GM19238 (cell line): Measurements from ENCODE around the gene MAP3K5.
"Not testable (repeated sequence)": the region's sequence is repeated elsewhere in the genome, so short reads cannot be mapped to it uniquely, and the experiment has no call there.

ENCODE experiments used
- DNase-seq: peaks from one replicate; pipeline ENCODE4 v3.0.0; 2011; ENCODE audit warnings: low spot score; ENCODE audit not compliant: insufficient read length

MAP3K5 gene

DNA sequence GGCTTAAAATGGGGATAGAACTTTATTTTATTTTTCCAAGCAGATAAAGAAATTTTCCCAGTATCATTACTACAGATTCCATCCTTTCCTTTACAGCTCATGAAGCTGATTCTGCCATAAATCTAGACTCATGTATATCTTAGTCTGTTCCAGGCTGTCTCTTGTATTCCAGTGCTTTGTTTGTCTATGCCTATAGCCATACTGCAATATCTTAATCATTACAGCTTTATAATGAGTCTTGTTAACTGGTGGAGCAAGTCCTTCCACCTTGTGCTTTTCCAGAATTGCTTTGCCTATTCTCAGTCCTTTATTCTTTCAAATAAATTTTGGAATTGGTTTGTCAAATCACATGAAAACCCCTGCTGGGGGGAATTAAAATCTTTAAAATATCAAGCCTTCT, 99.2 kb downstream of the MAP3K5 start:
- DNase-seq = no peak

- not testable (repeated sequence) for DNase-seq
Measured at GRCh38 chr6:136687894-136688293, 104.4 kb downstream of the MAP3K5 start.

- DNase-seq = no peak
Measured at GRCh38 chr6:136685540-136686108, 106.7 kb downstream of the MAP3K5 start.

DNA sequence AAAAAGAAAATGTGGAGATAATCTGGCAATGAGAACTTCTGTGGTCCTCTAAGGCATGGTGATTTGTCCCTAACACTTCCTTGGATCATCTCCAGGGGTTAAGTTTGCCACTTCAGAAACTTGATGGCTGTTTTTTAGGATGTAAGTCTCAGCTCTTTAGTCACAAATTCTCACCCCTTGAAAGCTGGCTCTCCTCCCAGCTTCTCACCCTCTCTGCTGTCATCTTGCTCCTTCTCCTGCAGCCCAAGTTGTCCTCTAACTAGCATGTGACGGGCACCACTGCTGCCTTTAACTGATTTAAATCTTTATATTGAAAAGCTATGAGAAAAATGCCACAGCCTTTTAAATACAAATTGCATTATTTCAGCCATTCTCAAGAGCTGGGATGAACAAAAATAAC, 107.8 kb downstream of the MAP3K5 start:
- DNase-seq = no peak

GRCh38 chr6:136683209-136683941, 108.9 kb downstream of the MAP3K5 start:
- no peak for DNase-seq

DNA sequence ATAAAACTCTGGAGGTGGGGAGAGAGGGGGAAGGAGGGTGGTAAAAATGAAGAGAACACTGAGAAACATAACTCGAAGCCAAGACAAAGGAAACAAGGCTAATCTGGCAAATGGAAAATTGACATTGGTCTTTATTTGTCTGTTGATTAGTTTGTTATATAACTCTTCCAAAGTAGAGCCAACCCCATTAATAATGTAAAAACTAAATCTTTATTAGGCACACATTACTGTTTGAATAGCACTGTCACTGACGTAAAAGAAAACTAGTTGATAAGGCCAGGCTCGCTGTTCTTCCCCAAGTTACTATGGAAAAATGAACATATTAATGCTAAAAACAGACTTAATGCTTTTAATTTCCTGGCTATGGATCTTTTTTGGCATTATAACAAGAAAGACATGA, 110.0 kb downstream of the MAP3K5 start:
- no peak for DNase-seq

DNA sequence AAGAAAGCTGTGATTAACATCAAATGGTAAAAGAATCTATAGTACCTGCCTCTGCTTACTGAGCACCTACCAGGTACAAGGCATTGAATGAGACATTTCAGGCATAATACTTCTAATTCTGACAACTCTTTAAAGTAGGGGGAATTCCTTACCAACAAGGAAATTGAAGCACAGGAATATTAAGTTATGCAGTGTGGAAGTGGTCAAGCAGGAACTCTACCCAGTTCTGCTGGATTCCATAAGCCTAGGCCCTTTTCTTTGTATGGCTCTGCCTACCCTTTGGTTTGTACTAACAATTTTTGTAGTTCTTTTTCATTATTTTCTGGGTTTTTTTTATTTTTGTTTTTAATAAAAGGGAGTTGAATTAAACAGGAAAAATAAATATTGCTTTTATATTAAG, 114.5 kb downstream of the MAP3K5 start:
- DNase-seq = no peak

- no peak for DNase-seq
Measured at GRCh38 chr6:136677344-136677743, 114.9 kb downstream of the MAP3K5 start.

GRCh38 chr6:136676075-136676474, 116.2 kb downstream of the MAP3K5 start:
- DNase-seq = no peak

DNA sequence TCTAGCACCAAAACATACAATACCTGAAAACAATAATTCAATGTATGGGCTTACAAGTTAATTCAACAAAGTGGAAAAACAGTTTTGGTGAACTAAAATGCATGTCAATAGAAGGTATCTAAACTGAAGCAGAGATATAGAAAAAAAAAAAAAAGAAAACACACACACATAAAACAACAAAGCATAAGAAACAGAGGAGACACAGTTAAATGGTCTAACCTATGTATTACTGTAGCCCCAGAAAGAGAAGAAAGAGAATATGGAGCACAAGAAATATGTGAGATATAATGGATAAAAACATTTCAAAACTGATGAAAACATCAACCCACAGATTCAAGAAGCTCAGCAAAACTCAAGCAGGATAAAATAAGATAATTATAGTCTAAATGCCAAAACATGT, 118.7 kb downstream of the MAP3K5 start:
- DNase-seq = no peak

GRCh38 chr6:136672144-136672543, 120.1 kb downstream of the MAP3K5 start:
- no peak for DNase-seq

DNA sequence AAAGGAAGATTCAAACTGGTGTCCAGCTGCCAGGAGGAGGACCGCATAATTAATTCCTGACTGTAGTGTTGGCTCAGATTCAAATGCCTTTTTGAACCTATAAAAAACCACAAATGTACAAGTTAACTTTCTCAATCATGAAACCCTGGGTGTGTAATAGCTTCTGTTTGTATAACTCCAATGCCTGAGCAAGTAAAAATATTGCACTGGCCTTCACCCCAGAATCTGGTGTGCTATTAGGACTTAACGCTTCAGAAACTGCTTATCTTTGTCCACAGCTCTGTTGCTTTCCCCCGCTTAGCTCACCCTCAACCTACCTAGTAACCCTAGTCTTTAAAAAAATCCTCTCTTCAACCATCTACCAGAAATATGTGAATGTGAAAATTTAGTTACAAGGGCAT, 123.0 kb downstream of the MAP3K5 start:
- DNase-seq = no peak

- no peak for DNase-seq
Measured at GRCh38 chr6:136668571-136668970, 123.7 kb downstream of the MAP3K5 start.

DNA sequence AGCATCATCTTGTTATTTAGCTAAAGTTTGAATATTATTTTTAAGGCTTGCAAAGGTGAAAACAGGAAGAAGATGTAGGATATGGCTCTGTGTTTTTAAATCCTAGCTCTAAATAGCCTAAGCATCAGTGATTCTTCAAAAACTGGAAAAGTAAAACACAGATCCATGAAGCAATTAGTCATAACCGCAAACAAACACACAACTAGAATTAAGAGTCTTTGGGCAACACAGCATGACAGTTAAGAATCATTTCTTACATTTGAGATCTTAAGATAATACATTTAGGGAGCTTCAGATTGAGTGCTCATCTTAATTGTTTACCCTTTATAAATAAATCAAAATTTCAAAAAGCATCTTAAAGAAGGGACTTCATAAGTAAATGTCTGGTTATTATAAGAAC, 126.2 kb downstream of the MAP3K5 start:
- no peak for DNase-seq

DNA sequence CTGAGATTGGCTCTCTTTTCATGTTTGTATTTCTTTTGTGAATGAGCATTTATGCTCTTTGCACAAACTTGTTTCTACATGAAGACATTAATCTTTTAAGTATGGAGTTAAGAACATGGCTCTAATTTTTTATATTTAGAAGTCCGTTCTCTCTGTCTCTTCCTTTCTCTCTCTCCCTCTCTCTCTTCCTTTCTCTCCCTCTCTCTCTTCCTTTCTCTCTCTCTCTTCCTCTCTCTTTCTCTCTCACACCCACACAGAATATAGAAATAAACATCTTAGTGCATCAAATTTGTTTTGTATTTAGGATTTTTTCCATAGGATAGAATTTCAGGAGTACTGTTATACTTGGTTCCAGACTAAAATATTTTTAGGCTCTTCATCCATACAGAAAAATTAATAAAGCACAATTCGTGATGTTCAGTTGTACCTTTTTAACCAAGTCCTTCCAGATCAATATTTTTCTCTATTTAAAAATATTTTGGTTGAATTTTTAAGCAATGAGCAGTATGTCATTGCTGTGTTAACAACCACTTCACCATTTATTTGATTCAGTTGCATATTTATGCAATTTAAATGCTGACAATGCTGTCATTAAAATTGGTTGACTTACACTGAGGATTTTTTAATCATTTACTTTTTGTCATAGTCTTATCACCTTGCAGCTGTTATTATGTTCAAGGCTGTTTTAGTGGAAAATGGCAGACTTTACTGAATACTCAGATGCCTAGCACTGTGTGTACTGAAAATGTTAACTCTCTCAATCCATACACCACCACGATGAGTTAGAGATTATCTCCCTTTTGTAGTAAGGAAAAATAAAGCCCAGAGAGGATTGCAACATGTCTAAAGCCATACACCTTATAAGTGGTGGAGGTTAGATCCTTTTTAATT, 129.7 kb downstream of the MAP3K5 start:
- no peak for DNase-seq

- DNase-seq = no peak
Measured at GRCh38 chr6:136660727-136661126, 131.6 kb downstream of the MAP3K5 start.

GRCh38 chr6:136659991-136660499, 132.2 kb downstream of the MAP3K5 start:
- no peak for DNase-seq

GRCh38 chr6:136658711-136659110, 133.6 kb downstream of the MAP3K5 start:
- no peak for DNase-seq

DNA sequence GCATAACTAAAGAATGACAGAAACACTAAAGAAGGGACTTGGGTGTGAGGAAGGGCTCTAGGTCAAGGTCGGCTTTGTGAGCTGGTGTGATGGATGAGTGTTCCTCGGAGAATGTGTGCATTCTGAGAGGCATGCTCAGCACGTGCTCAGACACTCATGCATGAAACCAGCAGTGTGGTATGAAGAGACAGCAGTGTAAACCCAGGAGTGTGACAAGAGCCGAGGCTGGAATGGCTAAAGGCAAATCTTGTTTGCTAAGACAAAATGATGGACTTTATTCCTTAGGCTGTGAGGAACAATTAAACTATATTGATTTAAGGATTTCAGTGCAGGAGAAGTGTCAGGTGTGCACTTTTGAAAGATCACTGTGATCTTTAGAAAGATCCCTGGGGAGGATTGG, 134.6 kb downstream of the MAP3K5 start:
- DNase-seq = no peak

DNA sequence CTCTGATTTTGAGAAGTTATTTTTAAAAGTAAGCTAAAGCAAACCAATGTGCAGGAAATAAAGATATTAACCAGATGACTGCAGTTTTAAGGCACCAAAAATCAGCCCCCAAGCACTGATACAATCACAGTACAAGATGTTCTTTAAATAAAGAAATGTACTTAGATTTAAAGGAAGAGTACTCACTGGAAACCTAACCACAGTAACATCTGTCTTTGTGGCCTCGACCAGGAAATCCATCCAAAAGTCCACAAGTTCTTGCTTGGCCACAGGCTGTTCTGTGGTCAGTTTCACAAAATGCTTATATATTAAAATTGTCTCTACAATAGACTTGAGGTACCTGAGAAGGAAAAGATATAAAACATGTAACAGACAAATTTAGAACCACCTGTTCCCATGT, 136.2 kb downstream of the MAP3K5 start:
- no peak for DNase-seq

DNA sequence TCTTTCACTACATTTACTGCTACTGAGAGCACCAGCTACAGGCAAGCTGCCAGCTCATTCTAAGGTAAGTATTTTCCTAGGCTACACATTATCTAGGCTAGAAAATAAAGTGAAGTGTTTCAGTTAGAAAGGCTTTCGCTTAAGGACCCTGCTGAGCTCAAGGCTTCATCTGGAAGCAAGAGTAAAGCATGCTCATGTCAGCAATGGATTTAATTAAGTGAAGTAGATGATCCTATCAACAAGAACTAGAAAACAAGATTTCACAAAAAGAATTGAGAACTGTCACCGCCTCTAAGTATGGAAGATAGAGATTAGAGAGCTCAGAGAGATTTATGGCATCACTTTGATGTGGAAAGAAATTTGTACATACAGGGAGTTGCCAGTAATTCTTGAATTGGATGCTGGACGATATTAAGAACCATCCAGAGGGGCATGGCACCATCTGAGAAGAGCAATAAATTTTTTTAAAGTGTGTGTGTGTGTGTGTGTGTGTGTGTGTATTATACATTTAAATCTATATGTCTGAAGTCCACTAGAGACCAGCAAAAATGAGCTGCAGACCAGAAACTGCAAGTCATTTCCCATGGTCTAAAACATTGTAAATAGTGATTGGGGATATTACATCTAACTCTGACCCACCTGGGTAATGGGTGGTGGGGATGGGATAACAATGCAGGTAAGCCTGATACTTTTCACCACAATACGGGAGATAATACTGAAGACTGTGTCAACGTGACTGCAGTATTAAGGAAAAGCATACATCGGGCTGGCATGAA, 136.8 kb downstream of the MAP3K5 start:
- no peak for DNase-seq
